ENCODE measurements around the gene AVPI1.

The AVPI1 gene

GRCh38 chr10:97686962-97687784 lies at the start of gene AVPI1:
TSS of gene AVPI1 (minus strand) at chr10:97687241. CDS start at chr10:97679905, 7,336 bp downstream.
- peak; percentile 58 to 97 (median 91) for DNase-seq

GRCh38 chr10:97736403-97736901 lies 49.4 kb upstream of the AVPI1 start:
- no peak for DNase-seq

- DNase-seq, result no peak
Observed at GRCh38 chr10:97734021-97734420, 47.0 kb upstream of the AVPI1 start.

GRCh38 chr10:97733256-97733655 lies 46.2 kb upstream of the AVPI1 start:
- DNase-seq, result no peak

GRCh38 chr10:97732052-97732359 lies 45.0 kb upstream of the AVPI1 start:
- no peak for DNase-seq

- DNase-seq, result peak in 11 of 14 donors; percentile 5 to 76 (median 36)
Observed at GRCh38 chr10:97731346-97732051, 44.5 kb upstream of the AVPI1 start.

GRCh38 chr10:97729014-97729413 lies 42.0 kb upstream of the AVPI1 start:
- DNase-seq, result no peak

GRCh38 chr10:97726636-97727178 lies 39.7 kb upstream of the AVPI1 start:
- peak in 1 of 14 donors; percentile 9 for DNase-seq

GRCh38 chr10:97724341-97724941 lies 37.4 kb upstream of the AVPI1 start:
- DNase-seq, result no peak

- no peak for DNase-seq
Observed at GRCh38 chr10:97723001-97723400, 36.0 kb upstream of the AVPI1 start.

GRCh38 chr10:97721871-97722780 lies 35.1 kb upstream of the AVPI1 start:
- no peak for DNase-seq

- no peak for DNase-seq
Observed at GRCh38 chr10:97719602-97720001, 32.6 kb upstream of the AVPI1 start.

- DNase-seq, result peak in 2 of 14 donors; percentile 39 to 72
Observed at GRCh38 chr10:97718659-97719142, 31.7 kb upstream of the AVPI1 start.

GRCh38 chr10:97718178-97718577 lies 31.1 kb upstream of the AVPI1 start:
- DNase-seq, result peak in 12 of 14 donors; percentile 18 to 78 (median 48)

- no peak for DNase-seq
Observed at GRCh38 chr10:97717627-97718026, 30.6 kb upstream of the AVPI1 start.

GRCh38 chr10:97715259-97715874 lies 28.3 kb upstream of the AVPI1 start:
- DNase-seq, result no peak

- DNase-seq, result peak in 10 of 14 donors; percentile 16 to 81 (median 60)
Observed at GRCh38 chr10:97714401-97715258, 27.6 kb upstream of the AVPI1 start.

- DNase-seq, result peak in 12 of 14 donors; percentile 36 to 79 (median 59)
Observed at GRCh38 chr10:97713826-97714400, 26.9 kb upstream of the AVPI1 start.

GRCh38 chr10:97713339-97713825 lies 26.3 kb upstream of the AVPI1 start, which contains the start of gene MARVELD1:
TSS of gene MARVELD1 (plus strand) at chr10:97713730. CDS start at chr10:97713877, 147 bp downstream.
- peak in 4 of 14 donors; percentile 20 to 57 (median 26) for DNase-seq

All from C1 segment of cervical spinal cord (tissue), 14 donors.